Measurements from ENCODE around the gene ZNF672. TPM values are rescaled to one million over a fixed set of nuclear protein-coding genes. Genes with fewer than 3 reads are reported as not detected.
A peak's percentile ranks its signal among the peaks of the same experiment; 100 is the strongest.

The ZNF672 gene
- total and polyA plus RNA-seq, 2 of the 13 experiments (the other 11 are each of a cell fraction or from before 2014, with no cell fraction given): 17.2 to 22.9 TPM

DNA sequence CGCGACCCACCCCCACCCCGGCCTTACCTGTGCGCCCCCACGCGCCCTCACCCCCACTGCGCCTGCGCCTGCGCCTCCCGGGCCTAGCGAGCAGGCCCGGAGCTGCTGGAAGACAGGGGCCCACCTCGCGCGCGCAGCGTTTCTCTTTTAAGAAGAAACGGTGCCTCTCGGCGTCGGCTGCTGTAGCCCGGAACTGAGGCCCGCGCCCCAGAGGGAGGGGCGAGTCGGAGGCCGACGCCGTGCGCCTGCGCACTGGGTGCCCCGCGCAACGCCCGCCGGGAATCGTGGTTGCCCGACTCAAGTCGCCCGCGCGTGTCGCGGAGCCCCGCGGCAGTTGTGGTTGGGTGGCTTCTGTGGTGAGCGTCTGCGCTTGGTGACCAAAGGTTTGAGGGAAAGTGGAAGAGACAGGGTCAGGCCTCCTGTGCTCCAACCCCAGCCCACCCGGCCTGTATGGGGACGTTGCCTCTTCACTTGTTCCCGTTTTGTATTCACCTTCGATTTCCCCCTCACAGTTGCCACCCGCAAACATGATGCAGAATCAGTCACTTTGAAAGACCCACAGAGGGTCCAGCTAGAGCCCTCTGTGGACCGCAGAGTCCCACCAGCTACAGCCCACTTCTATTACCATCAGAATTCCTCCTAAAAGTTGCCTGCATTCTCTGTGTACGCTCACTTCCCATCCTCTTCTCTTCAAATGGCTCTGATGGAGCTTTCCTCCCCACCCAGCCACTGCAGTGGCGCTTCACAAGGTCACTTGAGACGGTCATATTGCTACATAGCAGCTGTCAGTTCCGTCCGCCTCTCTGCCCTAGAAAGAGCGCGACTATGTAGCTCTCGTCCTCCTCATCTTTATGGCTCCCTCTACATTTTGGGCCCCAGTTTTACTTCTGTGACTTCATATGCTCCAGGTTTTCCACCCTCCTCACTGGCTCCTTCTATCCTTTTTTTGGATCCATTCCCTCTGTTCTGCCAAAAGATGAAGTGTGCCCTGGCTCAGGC lies 21.2 kb downstream of the ZNF672 start, which contains the start of gene ZNF692 (continued):
- 0 out of 2 replicates have a peak, but pooled peaks have one; percentile 20 for TF ChIP-seq CBFB (CRISPR knock-in tag; IDR thresholded peaks at IDR 0.05)
- no peak for TF ChIP-seq TCF12 (IDR thresholded peaks at IDR 0.05)
- no peak for TF ChIP-seq TCF12 (CRISPR knock-in tag; IDR thresholded peaks at IDR 0.05)
- TF ChIP-seq ZNF773 (CRISPR knock-in tag; IDR thresholded peaks at IDR 0.05; ENCODE audit: borderline replicate concordance): no peak
- TF ChIP-seq ZNF556 (CRISPR knock-in tag; IDR thresholded peaks at IDR 0.05; ENCODE audit: borderline replicate concordance): no peak; the same call in 1 of the 2 replicates
- no peak for TF ChIP-seq MTA3 (CRISPR knock-in tag; IDR thresholded peaks at IDR 0.05)
- TF ChIP-seq ZNF543 (CRISPR knock-in tag; IDR thresholded peaks at IDR 0.05): no peak; the same call in 1 of the 2 replicates
- no peak for TF ChIP-seq RBM22 (optimal IDR thresholded peaks at IDR 0.05; ENCODE audit: low read length)
- no peak for TF ChIP-seq ZNF672 (CRISPR knock-in tag; IDR thresholded peaks at IDR 0.05)
- no peak for TF ChIP-seq ZNF775 (CRISPR knock-in tag; IDR thresholded peaks at IDR 0.05; ENCODE audit: borderline replicate concordance)
- no peak; the same call in 1 of the 2 replicates for TF ChIP-seq ZNF605 (CRISPR knock-in tag; IDR thresholded peaks at IDR 0.05)
- TF ChIP-seq, protein P1, sequence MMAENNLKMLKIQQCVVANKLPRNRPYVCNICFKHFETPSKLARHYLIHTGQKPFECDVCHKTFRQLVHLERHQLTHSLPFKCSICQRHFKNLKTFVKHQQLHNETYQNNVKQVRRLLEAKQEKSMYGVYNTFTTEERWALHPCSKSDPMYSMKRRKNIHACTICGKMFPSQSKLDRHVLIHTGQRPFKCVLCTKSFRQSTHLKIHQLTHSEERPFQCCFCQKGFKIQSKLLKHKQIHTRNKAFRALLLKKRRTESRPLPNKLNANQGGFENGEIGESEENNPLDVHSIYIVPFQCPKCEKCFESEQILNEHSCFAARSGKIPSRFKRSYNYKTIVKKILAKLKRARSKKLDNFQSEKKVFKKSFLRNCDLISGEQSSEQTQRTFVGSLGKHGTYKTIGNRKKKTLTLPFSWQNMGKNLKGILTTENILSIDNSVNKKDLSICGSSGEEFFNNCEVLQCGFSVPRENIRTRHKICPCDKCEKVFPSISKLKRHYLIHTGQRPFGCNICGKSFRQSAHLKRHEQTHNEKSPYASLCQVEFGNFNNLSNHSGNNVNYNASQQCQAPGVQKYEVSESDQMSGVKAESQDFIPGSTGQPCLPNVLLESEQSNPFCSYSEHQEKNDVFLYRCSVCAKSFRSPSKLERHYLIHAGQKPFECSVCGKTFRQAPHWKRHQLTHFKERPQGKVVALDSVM (CRISPR knock-in tag; IDR thresholded peaks at IDR 0.05): peak; percentile 45; the same call in 1 of the 2 replicates
- TF ChIP-seq, protein P2, sequence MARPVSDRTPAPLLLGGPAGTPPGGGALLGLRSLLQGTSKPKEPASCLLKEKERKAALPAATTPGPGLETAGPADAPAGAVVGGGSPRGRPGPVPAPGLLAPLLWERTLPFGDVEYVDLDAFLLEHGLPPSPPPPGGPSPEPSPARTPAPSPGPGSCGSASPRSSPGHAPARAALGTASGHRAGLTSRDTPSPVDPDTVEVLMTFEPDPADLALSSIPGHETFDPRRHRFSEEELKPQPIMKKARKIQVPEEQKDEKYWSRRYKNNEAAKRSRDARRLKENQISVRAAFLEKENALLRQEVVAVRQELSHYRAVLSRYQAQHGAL (CRISPR knock-in tag; IDR thresholded peaks at IDR 0.05; ENCODE audit: not compliant biosample characterization): no peak
- TF ChIP-seq, protein P3, sequence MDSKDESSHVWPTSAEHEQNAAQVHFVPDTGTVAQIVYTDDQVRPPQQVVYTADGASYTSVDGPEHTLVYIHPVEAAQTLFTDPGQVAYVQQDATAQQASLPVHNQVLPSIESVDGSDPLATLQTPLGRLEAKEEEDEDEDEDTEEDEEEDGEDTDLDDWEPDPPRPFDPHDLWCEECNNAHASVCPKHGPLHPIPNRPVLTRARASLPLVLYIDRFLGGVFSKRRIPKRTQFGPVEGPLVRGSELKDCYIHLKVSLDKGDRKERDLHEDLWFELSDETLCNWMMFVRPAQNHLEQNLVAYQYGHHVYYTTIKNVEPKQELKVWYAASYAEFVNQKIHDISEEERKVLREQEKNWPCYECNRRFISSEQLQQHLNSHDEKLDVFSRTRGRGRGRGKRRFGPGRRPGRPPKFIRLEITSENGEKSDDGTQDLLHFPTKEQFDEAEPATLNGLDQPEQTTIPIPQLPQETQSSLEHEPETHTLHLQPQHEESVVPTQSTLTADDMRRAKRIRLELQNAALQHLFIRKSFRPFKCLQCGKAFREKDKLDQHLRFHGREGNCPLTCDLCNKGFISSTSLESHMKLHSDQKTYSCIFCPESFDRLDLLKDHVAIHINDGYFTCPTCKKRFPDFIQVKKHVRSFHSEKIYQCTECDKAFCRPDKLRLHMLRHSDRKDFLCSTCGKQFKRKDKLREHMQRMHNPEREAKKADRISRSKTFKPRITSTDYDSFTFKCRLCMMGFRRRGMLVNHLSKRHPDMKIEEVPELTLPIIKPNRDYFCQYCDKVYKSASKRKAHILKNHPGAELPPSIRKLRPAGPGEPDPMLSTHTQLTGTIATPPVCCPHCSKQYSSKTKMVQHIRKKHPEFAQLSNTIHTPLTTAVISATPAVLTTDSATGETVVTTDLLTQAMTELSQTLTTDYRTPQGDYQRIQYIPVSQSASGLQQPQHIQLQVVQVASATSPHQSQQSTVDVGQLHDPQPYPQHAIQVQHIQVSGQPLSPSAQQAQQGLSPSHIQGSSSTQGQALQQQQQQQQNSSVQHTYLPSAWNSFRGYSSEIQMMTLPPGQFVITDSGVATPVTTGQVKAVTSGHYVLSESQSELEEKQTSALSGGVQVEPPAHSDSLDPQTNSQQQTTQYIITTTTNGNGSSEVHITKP (CRISPR knock-in tag; IDR thresholded peaks at IDR 0.05; ENCODE audit: low read depth): no peak; the same call in 1 of the 2 replicates
- no peak for TF ChIP-seq CHD2 (IDR thresholded peaks at IDR 0.05; ENCODE audit: low read depth, low read length)
- no peak for TF ChIP-seq RBAK (CRISPR knock-in tag; IDR thresholded peaks at IDR 0.05)
- TF ChIP-seq ZNF7 (CRISPR knock-in tag; IDR thresholded peaks at IDR 0.05): no peak
- TF ChIP-seq THAP8 (CRISPR knock-in tag; IDR thresholded peaks at IDR 0.05; ENCODE audit: borderline replicate concordance): 0 out of 2 replicates have a peak, but pooled peaks have one; percentile 6
- TF ChIP-seq ZBTB46 (CRISPR knock-in tag; IDR thresholded peaks at IDR 0.05; ENCODE audit: borderline replicate concordance): no peak

Measured in HepG2 (cell line).